GM21367 (cell line): Measurements from ENCODE around the gene TIMELESS.
"Not testable (repeated sequence)": the region's sequence is repeated elsewhere in the genome, so short reads cannot be mapped to it uniquely, and the experiment has no call there.

Experiments used
- ATAC-seq: cut with Tn5 transposase; IDR thresholded peaks from one replicate; pipeline ENCODE4 v1.9.1; 2021; ENCODE audit not compliant: unreplicated experiment

The TIMELESS gene

DNA sequence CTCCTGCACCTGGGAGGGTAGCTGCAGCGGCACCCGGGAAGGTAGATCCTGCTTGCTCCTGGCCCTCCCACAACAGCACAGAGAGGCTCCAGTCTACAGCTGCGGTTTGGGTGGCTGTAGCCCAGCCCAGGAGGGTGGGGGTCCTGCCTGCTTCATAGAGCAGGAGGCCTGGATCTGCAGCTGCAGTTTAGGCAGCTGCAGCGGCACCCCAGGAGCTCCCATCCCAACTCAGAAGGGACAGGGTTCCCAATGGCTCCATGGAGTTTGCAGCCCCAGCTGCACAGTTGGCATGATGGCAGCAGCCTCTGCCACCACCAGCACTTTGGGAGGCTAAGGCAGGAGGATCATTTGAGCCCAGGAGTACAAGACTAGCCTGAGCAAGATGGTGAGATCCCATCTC lies 38.5 kb downstream of the TIMELESS start:
- ATAC-seq = no peak

DNA sequence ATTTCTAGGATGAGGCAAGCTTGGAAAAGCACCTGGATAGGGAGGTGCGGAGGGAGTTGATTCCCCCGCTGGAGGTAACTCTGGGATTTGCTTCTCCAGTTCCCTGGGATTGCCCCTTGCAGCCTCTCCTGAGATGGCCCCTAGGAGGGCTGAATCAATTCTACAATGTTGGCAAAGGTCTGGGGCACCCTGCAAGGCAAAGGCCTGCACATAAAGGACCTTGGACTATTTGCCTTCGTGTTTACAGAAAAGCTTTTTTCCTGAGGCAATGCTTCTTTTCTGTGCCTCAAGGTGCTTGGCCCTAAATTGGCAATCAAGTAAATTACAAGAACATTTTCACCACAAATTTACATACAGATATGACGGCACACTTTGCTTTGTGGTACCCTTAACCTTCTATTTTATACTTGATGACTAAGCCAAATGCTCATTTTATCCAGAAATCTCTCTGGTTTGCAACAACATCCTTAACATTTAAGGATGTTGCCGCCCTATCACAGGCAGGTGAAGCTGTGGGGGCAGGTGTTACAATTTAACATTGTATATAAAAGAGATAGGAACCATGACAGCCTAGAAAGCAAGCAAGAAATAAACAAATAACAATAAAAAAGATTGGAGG lies 40.3 kb downstream of the TIMELESS start:
- ATAC-seq = no peak

DNA sequence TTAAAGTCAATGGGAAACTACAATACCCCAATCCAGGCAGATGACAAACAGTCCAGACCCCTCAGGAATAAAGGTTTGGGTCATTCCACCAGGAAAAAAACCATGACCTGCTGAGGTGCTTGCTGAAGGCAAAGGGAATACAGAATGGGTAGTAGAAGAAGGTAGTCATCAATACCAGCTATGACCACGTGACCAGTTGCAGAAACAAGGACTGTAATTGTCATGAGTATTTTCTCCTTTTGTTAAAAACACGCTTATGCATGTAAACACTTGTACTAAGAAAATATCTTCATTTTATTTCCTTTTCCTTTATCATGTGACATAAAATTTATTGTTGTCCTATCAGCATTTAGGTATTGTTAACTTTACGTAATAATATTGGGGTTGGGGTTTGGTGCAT lies 45.0 kb downstream of the TIMELESS start:
- ATAC-seq = not testable (repeated sequence)

DNA sequence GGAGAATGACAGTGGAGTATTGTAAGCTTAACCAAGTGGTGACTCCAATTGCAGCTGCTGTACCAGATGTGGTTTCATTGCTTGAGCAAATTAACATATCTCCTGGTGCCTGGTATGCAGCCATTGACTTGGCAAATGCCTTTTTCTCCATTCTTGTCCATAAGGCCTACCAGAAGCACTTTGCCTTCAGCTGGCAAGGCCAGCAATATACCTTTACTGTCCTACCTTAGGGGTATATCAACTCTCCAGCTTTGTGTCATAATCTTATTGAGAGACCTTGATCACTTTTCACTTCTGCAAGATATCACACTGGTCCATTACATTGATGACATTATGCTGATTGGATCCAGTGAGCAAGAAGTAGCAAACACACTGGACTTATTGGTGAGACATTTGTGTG lies 47.6 kb downstream of the TIMELESS start:
- not testable (repeated sequence) for ATAC-seq

DNA sequence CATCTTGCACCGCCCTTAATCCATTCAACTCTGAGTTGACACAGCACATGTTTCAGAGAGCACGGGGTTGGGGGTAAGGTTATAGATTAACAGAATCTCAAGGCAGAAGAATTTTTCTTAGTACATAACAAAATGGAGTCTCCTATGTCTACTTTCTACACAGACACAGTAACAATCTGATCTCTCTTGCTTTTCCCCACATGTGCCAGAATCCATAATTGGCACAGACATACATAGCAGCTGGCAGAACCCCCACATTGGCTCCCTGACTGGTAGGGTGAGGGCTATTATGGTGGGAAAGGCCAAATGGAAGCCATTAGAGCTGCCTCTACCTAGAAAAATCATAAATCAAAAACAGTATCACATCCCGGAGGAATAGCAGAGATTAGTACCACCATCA lies 48.1 kb downstream of the TIMELESS start:
- not testable (repeated sequence) for ATAC-seq

DNA sequence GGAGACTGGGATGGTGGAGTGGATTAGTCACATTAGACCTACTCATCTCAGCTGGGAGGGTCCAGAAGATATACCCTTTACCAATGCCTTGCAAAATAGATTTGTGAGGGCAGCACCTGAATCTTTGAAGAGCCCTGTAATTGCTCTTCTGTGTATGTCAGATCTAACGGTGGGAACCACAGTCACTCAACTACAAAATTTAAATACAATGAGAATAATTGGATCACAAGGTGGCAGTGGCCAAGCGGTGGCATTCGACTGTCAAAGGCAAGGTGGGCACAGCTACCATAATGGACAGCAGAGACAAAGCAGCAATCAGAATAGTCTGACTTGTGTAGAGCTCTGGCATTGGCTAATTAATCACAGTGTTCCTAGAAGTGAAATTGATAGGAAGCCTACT lies 49.8 kb downstream of the TIMELESS start:
- ATAC-seq = not testable (repeated sequence)

DNA sequence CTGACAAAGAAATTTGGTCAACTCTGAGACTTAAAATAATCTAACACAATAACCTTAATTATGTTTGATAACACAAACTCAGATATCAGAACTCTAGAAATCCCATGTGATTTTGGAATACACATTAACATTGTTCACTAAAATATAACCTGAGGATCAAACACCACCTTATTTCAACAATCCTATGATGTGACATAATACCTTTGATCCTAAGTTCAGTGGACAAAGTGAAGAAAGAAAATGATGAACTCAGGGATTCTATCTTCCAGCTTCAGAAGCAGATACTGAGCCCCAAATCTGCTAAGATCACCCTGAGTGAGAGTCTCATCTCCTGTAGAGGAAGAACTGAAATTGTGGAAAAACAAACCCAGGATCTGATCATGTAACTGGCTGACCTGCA lies 50.9 kb downstream of the TIMELESS start:
- ATAC-seq = no peak

DNA sequence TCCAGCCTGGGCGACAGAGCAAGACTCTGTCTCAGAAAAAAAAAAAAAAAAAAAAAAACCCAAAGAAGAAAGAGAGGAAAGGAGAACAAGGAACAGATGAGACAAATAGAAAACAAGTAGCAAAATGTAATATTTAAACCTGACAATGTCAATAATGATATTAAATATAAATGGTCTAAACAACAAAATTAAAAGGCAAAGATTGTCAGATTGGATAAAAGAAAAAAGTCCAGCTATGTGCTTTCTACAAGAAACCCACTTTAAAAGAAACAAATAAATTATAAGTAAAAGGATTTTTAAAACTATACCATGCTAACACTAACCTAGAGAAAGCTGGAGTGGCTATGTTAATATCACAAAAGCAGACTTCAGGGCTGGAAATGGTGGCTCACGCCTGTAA lies 56.9 kb downstream of the TIMELESS start:
- ATAC-seq = no peak

DNA sequence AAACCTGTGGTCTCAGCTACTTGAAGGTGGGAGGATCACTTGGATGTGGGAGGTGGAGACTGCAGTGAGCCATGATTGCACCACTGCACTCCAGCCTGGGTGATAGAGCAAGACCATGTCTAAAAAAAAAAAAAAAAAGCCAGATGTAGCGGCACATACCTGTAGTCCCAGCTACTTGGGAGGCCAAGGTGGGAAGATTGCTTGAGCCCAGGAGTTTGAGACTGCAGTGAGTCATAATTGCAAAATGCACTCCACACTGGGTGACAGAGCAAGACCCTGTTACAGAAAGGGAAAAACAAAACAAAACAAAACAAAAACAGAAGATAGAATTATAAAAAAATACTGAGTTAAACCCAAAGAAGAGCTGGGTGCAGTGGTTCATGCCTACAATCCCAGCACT lies 57.5 kb downstream of the TIMELESS start:
- ATAC-seq = no peak

DNA sequence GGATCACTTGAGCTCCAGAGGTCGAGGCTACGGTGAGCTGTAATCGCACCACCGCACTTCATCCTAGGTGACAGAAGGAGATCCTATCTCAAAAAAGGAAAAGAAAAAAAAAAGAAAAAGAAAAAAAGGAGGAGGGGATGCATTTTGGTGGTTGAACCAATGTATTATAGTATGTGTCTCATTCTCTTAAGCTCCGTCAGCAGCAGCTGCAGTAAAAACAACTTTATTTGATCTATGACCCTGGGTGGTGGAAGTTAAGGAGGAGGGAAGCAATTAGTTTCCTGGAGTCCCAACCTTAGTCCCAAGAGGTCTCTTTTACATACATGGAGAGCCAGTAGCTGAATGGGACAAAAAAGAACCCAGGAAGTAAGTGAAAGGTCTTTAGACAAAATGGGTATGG lies 59.8 kb downstream of the TIMELESS start:
- ATAC-seq = no peak

DNA sequence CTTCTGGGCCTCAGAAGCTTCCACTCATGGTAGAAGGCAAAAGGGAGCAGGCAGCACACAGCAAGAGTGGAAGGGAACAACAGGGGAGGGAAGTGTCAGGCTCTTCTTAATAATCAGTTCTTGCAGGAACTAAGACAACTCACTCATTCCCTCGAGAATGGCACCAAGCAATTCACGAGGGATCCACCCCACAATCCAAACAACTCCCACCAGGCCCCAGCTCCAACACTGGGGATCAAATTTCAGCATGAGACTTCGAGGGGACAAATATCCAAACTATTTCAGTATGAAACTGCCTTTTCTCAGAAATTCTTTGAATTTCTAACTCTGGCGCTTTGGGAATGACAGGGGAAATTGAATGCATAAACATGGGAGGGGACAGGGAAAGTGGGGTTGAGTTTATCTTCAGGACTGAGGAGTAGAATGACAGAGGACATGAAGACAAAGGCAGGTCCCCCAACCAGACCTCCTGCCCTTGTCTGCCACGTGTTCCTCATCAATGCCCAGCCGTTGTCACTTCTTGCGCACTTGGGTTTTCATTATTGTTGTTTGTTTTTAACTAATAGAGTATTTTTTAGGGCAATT lies 62.0 kb downstream of the TIMELESS start:
- ATAC-seq = no peak

DNA sequence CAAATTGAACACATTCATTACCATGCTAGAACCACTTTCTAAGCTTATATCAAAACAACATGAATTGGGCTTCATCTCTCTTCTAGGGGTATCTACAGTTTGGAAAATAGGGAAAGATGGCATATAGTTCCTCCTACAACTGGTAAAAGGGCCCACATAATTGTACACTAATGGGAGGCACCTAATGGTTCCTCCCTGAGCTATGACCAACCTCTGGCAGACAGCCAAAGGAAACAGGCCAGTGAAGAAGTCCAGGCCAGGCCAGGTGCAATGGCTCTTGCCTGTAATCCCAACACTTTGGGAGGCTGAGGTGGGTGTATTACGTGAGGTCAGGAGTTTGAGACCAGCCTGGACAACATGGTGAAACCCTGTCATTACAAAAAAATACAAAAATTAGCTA lies 63.4 kb downstream of the TIMELESS start:
- no peak for ATAC-seq

DNA sequence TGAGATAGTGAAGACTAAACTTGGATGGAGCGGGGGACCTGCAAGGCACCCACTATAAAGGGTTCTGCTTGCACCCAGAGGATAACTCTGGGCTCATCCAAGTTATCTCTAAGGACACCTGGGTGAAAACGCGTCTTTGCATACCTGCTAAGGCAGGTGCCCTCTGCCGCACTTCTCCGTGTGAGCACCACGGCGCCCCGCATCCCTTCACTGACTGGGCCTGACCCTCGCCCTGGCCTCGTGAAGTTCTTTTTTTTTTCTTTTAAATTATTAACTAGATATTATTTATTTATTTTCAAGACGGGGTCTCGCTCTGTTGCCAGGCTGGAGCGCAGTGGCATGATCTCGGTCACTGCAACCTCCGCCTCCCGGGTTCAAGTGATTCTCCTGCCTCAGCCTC lies 66.6 kb downstream of the TIMELESS start:
- ATAC-seq = no peak

DNA sequence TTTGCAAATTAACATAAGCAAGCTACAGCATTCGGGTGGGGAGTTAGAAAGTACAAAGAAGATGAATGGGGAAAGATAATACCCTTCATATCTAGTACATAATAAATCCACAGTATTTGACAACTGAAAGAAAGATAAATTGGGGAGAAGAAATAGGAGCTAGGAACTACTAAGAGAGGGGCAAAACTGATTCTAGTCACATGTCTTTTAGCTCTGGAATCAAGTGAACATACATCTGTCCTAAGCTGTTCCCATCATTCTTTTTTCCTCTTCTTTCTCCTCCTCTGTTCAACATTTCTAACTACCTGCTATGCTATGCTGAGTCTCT lies 71.3 kb downstream of the TIMELESS start:
- ATAC-seq = no peak

DNA sequence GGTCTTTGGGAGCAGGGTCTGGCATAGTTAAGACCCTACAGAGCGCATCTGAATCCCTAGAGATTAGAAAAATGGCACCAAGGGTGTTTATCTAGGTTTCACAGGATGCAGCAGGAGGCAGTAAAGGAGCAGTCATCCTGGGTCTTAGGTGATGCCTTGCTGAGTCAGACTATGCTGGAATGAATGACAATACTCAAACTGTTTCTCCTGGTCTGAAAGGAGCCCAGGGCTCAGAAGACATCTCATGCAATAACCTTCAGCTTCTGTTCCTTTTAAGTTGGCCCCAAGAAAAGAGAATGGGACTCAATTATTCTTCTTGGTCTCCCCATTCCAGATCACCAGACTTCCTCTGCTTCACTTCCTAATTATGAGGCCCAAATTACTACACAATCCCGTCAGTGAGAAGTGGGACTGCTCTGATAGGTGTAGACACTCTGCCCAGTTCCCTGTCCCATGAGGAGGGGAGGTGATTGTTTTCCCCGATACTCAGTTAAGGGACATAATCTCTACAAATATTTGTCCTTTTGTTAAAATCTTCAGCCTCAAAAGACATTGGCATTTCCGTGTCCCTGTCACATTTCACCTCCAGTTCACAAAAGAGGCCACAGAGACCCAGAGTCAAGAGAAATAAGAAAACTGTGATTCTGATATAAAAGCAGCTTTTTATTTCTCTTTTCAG lies 71.8 kb downstream of the TIMELESS start:
- no peak for ATAC-seq

DNA sequence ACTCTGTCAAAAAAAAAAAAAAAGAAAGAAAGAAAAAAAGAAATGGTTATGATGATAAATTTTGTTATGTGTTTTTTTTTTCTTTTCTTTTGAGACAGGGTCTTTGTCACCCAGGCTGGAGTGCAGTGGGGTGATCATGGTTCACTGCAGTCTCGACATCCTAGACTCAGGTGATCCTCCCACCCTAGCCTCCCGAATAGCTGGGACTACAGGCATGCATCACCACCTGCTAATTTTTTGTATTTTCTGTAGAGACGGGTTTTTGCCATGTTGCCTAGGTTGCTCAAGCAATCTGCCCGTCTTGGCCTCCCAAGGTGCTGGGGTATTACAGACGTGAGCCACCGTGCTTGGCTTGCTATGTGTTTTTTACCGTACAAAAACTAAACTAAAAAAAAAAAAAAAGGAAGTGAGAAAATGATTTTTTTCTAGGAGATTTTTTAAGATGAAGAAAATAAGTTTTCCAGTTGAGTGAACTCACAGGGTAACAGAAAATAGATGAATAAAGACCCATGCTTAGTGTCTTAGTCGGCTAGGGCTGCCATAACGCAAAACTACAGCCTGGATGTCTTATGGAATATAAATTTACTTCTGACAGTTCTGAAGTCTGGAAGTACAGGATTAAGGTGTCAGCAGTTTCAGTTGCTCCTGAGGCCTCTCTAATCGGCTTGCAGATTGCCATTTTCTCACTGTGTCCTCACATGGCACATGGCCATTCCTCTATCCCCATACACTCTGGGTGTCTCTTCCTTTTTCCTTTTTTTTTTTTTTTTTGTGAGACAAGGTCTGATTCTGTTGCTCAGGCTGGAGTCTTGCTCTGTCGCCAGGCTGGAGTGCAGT lies 73.4 kb downstream of the TIMELESS start:
- ATAC-seq = peak; percentile 66

DNA sequence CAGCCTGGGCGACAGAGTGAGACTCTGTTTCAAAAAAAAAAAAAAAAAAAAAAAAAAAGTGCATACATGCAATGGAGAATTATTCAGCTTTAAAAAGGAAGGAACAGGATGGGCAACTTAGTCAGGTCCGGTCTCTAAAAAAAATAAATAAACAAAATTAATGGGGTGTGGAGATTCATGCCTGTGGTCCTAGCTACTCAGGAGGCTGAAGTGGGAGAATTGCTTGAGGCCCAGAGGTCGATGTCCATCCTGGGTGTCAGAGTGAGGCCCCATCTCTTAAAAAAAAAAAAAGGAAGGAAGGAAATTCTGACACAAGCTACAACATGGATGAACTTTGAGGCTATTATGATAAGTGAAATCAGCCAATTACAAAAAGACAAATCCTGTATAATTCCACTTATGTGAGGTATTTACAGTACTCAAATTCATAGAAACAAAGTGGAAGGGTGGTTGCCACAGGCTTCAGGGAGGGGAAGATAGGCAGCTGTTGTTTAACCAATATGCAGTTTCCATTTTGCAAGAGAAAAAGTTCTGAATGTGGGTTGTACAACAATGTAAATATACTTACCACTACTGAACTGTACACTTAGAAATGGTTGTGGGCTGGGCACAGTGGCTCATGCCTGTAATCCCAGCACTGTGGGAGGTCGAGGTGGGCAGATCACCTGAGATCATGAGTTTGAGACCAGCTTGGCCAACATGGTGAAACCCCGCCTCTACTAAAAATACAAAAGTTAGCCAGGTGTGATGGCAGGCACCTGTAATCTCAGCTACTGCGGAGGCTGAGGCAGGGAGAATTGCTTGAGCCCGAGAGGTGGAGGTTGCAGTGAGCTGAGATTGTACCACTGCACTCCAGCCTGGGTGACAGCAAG lies 74.3 kb downstream of the TIMELESS start:
- ATAC-seq = no peak

DNA sequence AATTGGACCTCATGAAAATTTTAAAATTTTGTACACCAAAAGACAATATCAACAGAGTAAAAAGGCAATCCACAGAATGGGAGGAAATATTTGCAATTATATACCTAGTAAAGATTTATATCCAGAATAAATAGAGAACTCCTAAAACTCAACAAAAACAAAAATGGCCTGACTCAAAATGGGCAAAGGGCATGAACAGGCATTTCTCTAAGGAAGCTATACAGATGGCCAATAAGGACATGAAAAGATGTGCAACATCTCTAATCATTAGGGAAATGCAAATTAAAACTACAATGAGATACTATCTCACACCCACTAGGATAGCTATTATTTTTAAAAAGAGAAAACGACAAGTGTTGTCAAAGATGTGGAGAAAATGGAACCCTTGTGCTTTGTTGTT lies 75.7 kb downstream of the TIMELESS start:
- ATAC-seq = no peak

DNA sequence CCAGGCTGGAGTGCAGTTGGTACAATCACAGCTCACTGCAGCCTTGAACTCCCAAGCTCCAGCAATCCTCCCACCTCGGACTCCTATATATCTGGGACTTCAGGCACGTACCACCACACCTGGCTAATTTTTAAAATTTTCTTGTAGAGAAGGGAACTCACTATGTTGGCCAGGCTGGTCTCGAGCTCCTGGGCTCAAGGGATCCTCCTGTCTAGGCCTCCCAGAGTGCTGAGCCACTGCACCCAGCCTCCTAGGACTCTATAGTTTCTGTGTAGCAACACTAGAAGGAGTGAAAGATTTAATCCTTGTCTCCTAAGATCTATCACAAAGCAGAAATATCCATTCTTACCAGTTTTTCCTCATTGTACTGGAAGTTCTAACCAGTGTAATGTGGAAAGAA lies 82.3 kb downstream of the TIMELESS start:
- ATAC-seq = no peak
